GM23338 (cell line): ENCODE results near the gene CNPY1. TPM values are rescaled to one million over a fixed set of nuclear protein-coding genes. Genes with fewer than 3 reads are reported as not detected.

ENCODE experiments used
- ATAC-seq: fragments of 200-7000 bp; cut with Tn5 transposase; 3 replicates; pipeline ENCODE4 v1.9.1; 2020
- DNase-seq: peaks from one replicate; pipeline ENCODE4 v3.0.0-alpha.2; 2015; ENCODE audit warnings: low spot score
- H2AFZ ChIP-seq: fragments of 200-600 bp; sonication (generic); 2 replicates; pipeline ENCODE4 v1.8.0; 2016; ENCODE audit warnings: antibody characterized with exemption, mild to moderate bottlenecking, moderate library complexity
- H3F3A ChIP-seq: fragments of 200-600 bp; sonication (generic); replicated peaks from 2 replicates; pipeline ENCODE4 v1.8.0; 2017; ENCODE audit warnings: antibody characterized with exemption, mixed run types, low read depth
- H3K27ac ChIP-seq: fragments of 200-600 bp; sonication (generic); 2 replicates; pipeline ENCODE4 v1.6.1; 2016; ENCODE audit warnings: low read depth
- H3K27me3 ChIP-seq: fragments of 200-600 bp; sonication (generic); 2 replicates; pipeline ENCODE4 v1.8.0; 2016; ENCODE audit warnings: mild to moderate bottlenecking, mixed run types, moderate library complexity; ENCODE audit not compliant: insufficient read depth
- H3K36me3 ChIP-seq: fragments of 200-600 bp; sonication (generic); 2 replicates; pipeline ENCODE4 v1.8.0; 2016; ENCODE audit warnings: mild to moderate bottlenecking; ENCODE audit not compliant: insufficient read depth
- H3K4me1 ChIP-seq: fragments of 200-600 bp; sonication (generic); 2 replicates; pipeline ENCODE4 v1.8.0; 2016; ENCODE audit warnings: mild to moderate bottlenecking, moderate library complexity; ENCODE audit not compliant: insufficient read depth
- H3K4me2 ChIP-seq: fragments of 200-600 bp; sonication (generic); 2 replicates; pipeline ENCODE4 v1.7.1; 2017; ENCODE audit warnings: mixed run types
- H3K4me3 ChIP-seq: fragments of 200-600 bp; sonication (generic); 2 replicates; pipeline ENCODE4 v1.6.1; 2016; ENCODE audit warnings: mixed run types
- H3K79me2 ChIP-seq: fragments of 200-600 bp; sonication (generic); replicated peaks from 2 replicates; pipeline ENCODE4 v1.8.0; 2017; ENCODE audit warnings: mild to moderate bottlenecking; ENCODE audit not compliant: insufficient read depth
- H3K9me2 ChIP-seq: fragments of 200-600 bp; sonication (generic); 2 replicates; pipeline ENCODE4 v1.8.0; 2017; ENCODE audit not compliant: insufficient read depth
- H4K20me1 ChIP-seq: fragments of 200-600 bp; sonication (generic); replicated peaks from 2 replicates; pipeline ENCODE4 v1.8.0; 2017; ENCODE audit warnings: mild to moderate bottlenecking; ENCODE audit not compliant: insufficient read depth
- H3K27ac Mint-ChIP-seq: 2 replicates; pipeline ENCODE4 v1.8.0; 2020; ENCODE audit warnings: inconsistent platforms, mild to moderate bottlenecking, moderate library complexity, mixed read lengths
- H3K27me3 Mint-ChIP-seq: 3 replicates; pipeline ENCODE4 v1.8.0; 2022; ENCODE audit warnings: low read depth, mild to moderate bottlenecking, moderate library complexity, mixed read lengths, inconsistent platforms; ENCODE audit not compliant: insufficient read depth, poor library complexity
- H3K36me3 Mint-ChIP-seq: 3 replicates; pipeline ENCODE4 v1.8.0; 2021; ENCODE audit warnings: low read depth, mild to moderate bottlenecking, inconsistent platforms, moderate library complexity, mixed read lengths
- H3K4me1 Mint-ChIP-seq: 3 replicates; pipeline ENCODE4 v1.8.0; 2020; ENCODE audit warnings: mild to moderate bottlenecking, inconsistent platforms, mixed read lengths
- H3K4me3 Mint-ChIP-seq: 3 replicates; pipeline ENCODE4 v1.8.0; 2021; ENCODE audit warnings: moderate library complexity, mild to moderate bottlenecking, inconsistent platforms, mixed read lengths
- H3K9me3 Mint-ChIP-seq: 3 replicates; pipeline ENCODE4 v1.8.0; 2020; ENCODE audit warnings: moderate library complexity, mild to moderate bottlenecking, inconsistent platforms, mixed read lengths
- CREB1 ChIP-seq: fragments of 250-450 bp; sonication (Bioruptor Pico); IDR thresholded peaks from 2 replicates; pipeline ENCODE4 v1.5.0; 2020; ENCODE audit warnings: low read depth, mild to moderate bottlenecking, moderate library complexity
- CTCF ChIP-seq, 2 experiments: fragments of 200-600 bp in 1 of 2; sonication (generic) in 1 of 2; conservative IDR thresholded peaks; 2 replicates each; pipeline versions ENCODE4 v1.5.1 to v1.6.1; 2016 to 2017; ENCODE audit warnings: antibody characterized with exemption in 2 of 2, low read depth in 2 of 2, mild to moderate bottlenecking in 2 of 2, moderate library complexity in 1 of 2
- EZH2 ChIP-seq: fragments of 200-600 bp; sonication (generic); IDR thresholded peaks from one replicate; pipeline ENCODE4 v1.8.0; 2017; ENCODE audit warnings: antibody characterized with exemption, mild to moderate bottlenecking, low read depth; ENCODE audit not compliant: unreplicated experiment
- EZH2phosphoT487 ChIP-seq: fragments of 200-600 bp; sonication (generic); IDR thresholded peaks from one replicate; pipeline ENCODE4 v1.8.1; 2018; ENCODE audit warnings: antibody characterized with exemption; ENCODE audit not compliant: unreplicated experiment
- JUNB ChIP-seq: IDR thresholded peaks from one replicate; pipeline ENCODE4 v1.6.1; 2016; ENCODE audit warnings: antibody characterized with exemption; ENCODE audit not compliant: unreplicated experiment
- NANOG ChIP-seq: IDR thresholded peaks from 2 replicates; pipeline ENCODE4 v1.6.1; 2016; ENCODE audit warnings: antibody characterized with exemption, borderline replicate concordance
- POLR2AphosphoS5 ChIP-seq: IDR thresholded peaks from 2 replicates; pipeline ENCODE4 v1.6.1; 2016; ENCODE audit warnings: antibody characterized with exemption, low read depth
- REST ChIP-seq: IDR thresholded peaks from one replicate; pipeline ENCODE4 v1.6.1; 2018; ENCODE audit warnings: antibody characterized with exemption; ENCODE audit not compliant: unreplicated experiment
- ZNF114 ChIP-seq: fragments of 250-450 bp; sonication (Bioruptor Pico); IDR thresholded peaks from 2 replicates; pipeline ENCODE4 v1.5.0; 2020; ENCODE audit warnings: mild to moderate bottlenecking, moderate library complexity
- ZNF331 ChIP-seq: fragments of 250-450 bp; sonication (Bioruptor Pico); IDR thresholded peaks from 2 replicates; pipeline ENCODE4 v1.5.0; 2020; ENCODE audit warnings: low read depth, mild to moderate bottlenecking, moderate library complexity
- ZNF462 ChIP-seq: fragments of 250-450 bp; sonication (Bioruptor Pico); IDR thresholded peaks from 2 replicates; pipeline ENCODE4 v1.5.0; 2020; ENCODE audit warnings: mild to moderate bottlenecking, moderate library complexity
- polyA plus RNA-seq: library from polyadenylated mRNA; unstranded; fragments of >200 nt; fragmentation: Nextera tagmentation; extraction: Ambion mirVana; gene quantifications from 2 replicates; pipeline ENCODE4 v1.2.1, GENCODE V29; 2016
- total RNA-seq: library from RNA; depleted of rRNA; stranded (reverse); fragments of >200 nt; shearing (Covaris generic); gene quantifications from 2 replicates; pipeline ENCODE4 v1.2.3, GENCODE V29; 2014

CNPY1 gene
- total and polyA plus RNA-seq, 2 experiments from 2014 or later = not detected

GRCh38 chr7:155541986-155542675 is 4.2 kb downstream of the CNPY1 start (continued):
- TF ChIP-seq REST (no peak), JUNB (no peak), ZNF114 (no peak), NANOG (no peak), ZNF331 (no peak), EZH2 (no peak), POLR2AphosphoS5 (no peak)

GRCh38 chr7:155540553-155540952 is 5.8 kb downstream of the CNPY1 start:
- Histone ChIP-seq H3K4me3 (no peak overlapping the region), H3F3A (no peaks in the 10 kb centered on the region), H3K27me3 (peaks cover 13% of the 10 kb centered on the region), H3K9me2 (no peaks in the 10 kb centered on the region), H3K4me2 (no peak overlapping the region), H3K4me1 (peaks cover 4% of the 10 kb centered on the region; the same call in 1 of the 2 replicates), H4K20me1 (no peaks in the 10 kb centered on the region), H3K27ac (no peak overlapping the region), H2AFZ (no peak overlapping the region), H3K36me3 (no peaks in the 10 kb centered on the region), H3K79me2 (no peaks in the 10 kb centered on the region)
- DNase-seq = no peak
- Mint-ChIP-seq H3K4me3 (no peak overlapping the region), H3K9me3 (no peaks in the 10 kb centered on the region; the same call in 2 of the 3 replicates), H3K36me3 (no peaks in the 10 kb centered on the region), H3K27me3 (peaks cover 28% of the 10 kb centered on the region), H3K27ac (no peak overlapping the region), H3K4me1 (peaks cover 17% of the 10 kb centered on the region)
- no peak for ATAC-seq
- TF ChIP-seq EZH2 = no peak
- no peak for TF ChIP-seq CREB1
- TF ChIP-seq NANOG = no peak
- no peak for TF ChIP-seq JUNB
- TF ChIP-seq EZH2phosphoT487 = no peak
- no peak for TF ChIP-seq CTCF (conservative IDR thresholded peaks at IDR 0.05; ENCODE audit: low read depth in 2 of 2)
- no peak for TF ChIP-seq POLR2AphosphoS5
- no peak for TF ChIP-seq ZNF462 (CRISPR knock-in tag)
- TF ChIP-seq ZNF331 = no peak
